ENCODE data around the gene PDPR. TPM values are rescaled to one million over a fixed set of nuclear protein-coding genes. Genes with fewer than 3 reads are reported as not detected.
"Not testable (repeated sequence)": the region's sequence is repeated elsewhere in the genome, so short reads cannot be mapped to it uniquely, and the experiment has no call there.

Gene PDPR
- total RNA-seq, 1 experiment from 2014 or later: 26.9 TPM

DNA sequence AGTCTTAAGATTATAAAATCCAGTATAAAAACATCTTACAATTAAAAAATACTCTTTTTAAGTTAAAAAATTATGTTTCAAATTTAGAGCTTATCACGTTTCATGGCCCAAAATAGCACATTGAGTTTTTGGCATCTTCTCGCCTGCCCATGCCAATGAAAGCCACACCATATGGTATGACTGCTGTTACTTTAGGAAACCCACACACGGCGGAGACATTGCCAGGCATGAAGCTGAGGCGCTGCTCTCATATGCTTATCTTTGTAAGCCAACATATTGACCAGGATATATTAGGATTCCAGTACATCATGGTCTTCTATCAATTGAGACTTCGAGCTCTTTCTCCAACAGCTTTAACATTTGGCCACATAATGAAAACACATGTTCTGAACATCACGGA lies 32.9 kb upstream of the PDPR start:
- H3K4me1 ChIP-seq (ENCODE audit: control insufficient read depth, insufficient read depth, low read length); H3K4me3 ChIP-seq (ENCODE audit: low read depth in 2 of 2, low read length in 2 of 2); H3K27me3 ChIP-seq (ENCODE audit: control insufficient read depth, insufficient read depth, low read length); POLR2A ChIA-PET; ATAC-seq; H3K9me3 ChIP-seq (ENCODE audit: control insufficient read depth, insufficient read depth, low read depth, low read length); BruUV-seq (replicated peaks); H3K27ac ChIP-seq (ENCODE audit: low read length); DNase-seq (ENCODE audit: low read depth, low spot score); intact Hi-C loops (cut with micrococcal nuclease; ENCODE audit: unreplicated experiment); CTCF ChIA-PET; H3K36me3 ChIP-seq (ENCODE audit: control insufficient read depth, insufficient read depth, low read length); in situ Hi-C loops (cut with HindIII; ENCODE audit: low pct_unique_long_range_greater_than_20kb, low sequenced_read_pairs): not testable (repeated sequence)

DNA sequence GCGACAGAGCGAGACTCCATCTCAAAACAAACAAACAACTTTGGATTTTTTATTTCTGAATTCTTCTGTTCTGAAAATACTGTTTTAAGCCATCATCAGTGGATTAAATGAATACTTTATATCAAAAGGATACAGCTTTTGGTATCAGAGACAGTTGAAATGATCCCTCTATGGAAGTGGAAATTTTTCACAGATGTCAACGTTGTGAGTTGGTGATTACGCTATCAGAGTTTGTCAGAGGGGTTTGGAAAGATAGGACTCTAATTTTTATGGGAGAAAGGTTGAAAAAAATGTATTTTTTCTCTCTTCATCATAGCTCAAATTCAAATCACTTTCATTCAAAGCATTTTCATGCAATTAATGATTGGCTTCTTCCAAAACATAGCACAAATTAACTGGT lies 30.2 kb upstream of the PDPR start:
- H3K4me3 ChIP-seq (ENCODE audit: low read depth in 2 of 2, low read length in 2 of 2); H3K9me3 ChIP-seq (ENCODE audit: control insufficient read depth, insufficient read depth, low read depth, low read length); BruUV-seq (replicated peaks); intact Hi-C loops (cut with micrococcal nuclease; ENCODE audit: unreplicated experiment); H3K27me3 ChIP-seq (ENCODE audit: control insufficient read depth, insufficient read depth, low read length); H3K4me1 ChIP-seq (ENCODE audit: control insufficient read depth, insufficient read depth, low read length); POLR2A ChIA-PET; in situ Hi-C loops (cut with HindIII; ENCODE audit: low pct_unique_long_range_greater_than_20kb, low sequenced_read_pairs); ATAC-seq; CTCF ChIA-PET; H3K27ac ChIP-seq (ENCODE audit: low read length); H3K36me3 ChIP-seq (ENCODE audit: control insufficient read depth, insufficient read depth, low read length); DNase-seq (ENCODE audit: low read depth, low spot score): not testable (repeated sequence)

DNA sequence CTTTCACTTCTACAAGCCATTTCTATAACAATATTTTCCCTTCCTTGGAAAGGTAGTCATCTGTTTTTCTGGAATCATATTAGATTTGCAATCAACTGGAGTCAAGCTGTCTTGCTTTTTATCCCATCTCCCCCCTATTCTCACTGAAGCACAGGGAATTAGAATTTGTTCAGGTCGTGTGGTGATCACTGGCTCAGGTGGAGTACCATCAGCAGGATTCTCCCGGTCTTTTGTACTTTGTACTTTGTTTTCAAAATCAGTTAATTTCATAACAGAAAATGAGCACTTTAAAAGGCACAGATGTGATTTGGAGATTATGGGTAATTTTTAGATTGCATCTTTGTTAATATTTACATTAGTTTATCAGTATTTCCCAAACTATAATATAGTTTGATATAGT lies 26.0 kb upstream of the PDPR start:
- in situ Hi-C loops (cut with HindIII; ENCODE audit: low pct_unique_long_range_greater_than_20kb, low sequenced_read_pairs); H3K27ac ChIP-seq (ENCODE audit: low read length); H3K27me3 ChIP-seq (ENCODE audit: control insufficient read depth, insufficient read depth, low read length); CTCF ChIA-PET; intact Hi-C loops (cut with micrococcal nuclease; ENCODE audit: unreplicated experiment); H3K9me3 ChIP-seq (ENCODE audit: control insufficient read depth, insufficient read depth, low read depth, low read length); DNase-seq (ENCODE audit: low read depth, low spot score); BruUV-seq (replicated peaks); POLR2A ChIA-PET; ATAC-seq; H3K4me3 ChIP-seq (ENCODE audit: low read depth in 2 of 2, low read length in 2 of 2); H3K36me3 ChIP-seq (ENCODE audit: control insufficient read depth, insufficient read depth, low read length); H3K4me1 ChIP-seq (ENCODE audit: control insufficient read depth, insufficient read depth, low read length): not testable (repeated sequence)

DNA sequence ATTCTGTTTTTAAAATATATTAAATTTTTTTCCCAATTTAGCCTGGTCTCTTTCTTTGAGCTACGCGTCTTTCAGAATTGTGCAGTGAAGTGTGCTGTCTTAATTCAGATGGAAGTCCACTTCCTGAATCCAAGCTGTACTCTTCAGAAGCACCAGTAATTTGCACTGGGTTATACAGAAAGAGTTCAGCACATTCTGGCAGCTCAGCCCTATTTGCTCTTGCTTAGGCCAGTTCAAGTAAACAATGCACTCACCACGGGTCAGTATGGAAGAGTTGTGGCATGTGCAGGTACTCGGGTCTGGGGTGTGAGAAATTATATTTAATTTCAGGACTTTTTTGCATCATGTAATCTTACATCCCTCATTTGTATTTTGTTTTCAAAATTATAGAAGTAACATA lies 25.3 kb upstream of the PDPR start:
- intact Hi-C loops (cut with micrococcal nuclease; ENCODE audit: unreplicated experiment); H3K27ac ChIP-seq (ENCODE audit: low read length); ATAC-seq; H3K27me3 ChIP-seq (ENCODE audit: control insufficient read depth, insufficient read depth, low read length); in situ Hi-C loops (cut with HindIII; ENCODE audit: low pct_unique_long_range_greater_than_20kb, low sequenced_read_pairs); POLR2A ChIA-PET; H3K4me1 ChIP-seq (ENCODE audit: control insufficient read depth, insufficient read depth, low read length); H3K36me3 ChIP-seq (ENCODE audit: control insufficient read depth, insufficient read depth, low read length); H3K9me3 ChIP-seq (ENCODE audit: control insufficient read depth, insufficient read depth, low read depth, low read length); CTCF ChIA-PET; H3K4me3 ChIP-seq (ENCODE audit: low read depth in 2 of 2, low read length in 2 of 2); DNase-seq (ENCODE audit: low read depth, low spot score); BruUV-seq (replicated peaks): not testable (repeated sequence)

DNA sequence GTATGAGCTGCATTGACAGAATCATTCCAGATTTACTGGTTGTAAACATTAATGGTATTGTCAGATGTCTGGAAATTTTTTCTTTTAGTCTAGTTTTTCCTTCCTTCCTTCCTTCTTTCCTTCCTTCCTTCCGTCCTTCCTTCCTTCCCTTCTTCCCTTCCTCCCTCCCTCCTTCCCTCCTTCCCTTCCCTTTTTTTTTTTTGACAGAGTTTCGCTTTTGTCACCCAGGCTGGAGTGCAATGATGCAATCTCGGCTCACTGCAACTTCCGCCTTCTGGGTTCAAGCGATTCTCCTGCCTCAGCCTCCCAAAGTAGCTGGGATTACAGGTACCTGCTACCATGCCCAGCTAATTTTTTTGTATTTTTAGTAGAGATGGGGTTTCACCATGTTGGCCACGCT lies 24.8 kb upstream of the PDPR start:
- POLR2A ChIA-PET; in situ Hi-C loops (cut with HindIII; ENCODE audit: low pct_unique_long_range_greater_than_20kb, low sequenced_read_pairs); H3K27me3 ChIP-seq (ENCODE audit: control insufficient read depth, insufficient read depth, low read length); H3K4me3 ChIP-seq (ENCODE audit: low read depth in 2 of 2, low read length in 2 of 2); ATAC-seq; DNase-seq (ENCODE audit: low read depth, low spot score); H3K36me3 ChIP-seq (ENCODE audit: control insufficient read depth, insufficient read depth, low read length); H3K9me3 ChIP-seq (ENCODE audit: control insufficient read depth, insufficient read depth, low read depth, low read length); H3K27ac ChIP-seq (ENCODE audit: low read length); BruUV-seq (replicated peaks); intact Hi-C loops (cut with micrococcal nuclease; ENCODE audit: unreplicated experiment); CTCF ChIA-PET; H3K4me1 ChIP-seq (ENCODE audit: control insufficient read depth, insufficient read depth, low read length): not testable (repeated sequence)

DNA sequence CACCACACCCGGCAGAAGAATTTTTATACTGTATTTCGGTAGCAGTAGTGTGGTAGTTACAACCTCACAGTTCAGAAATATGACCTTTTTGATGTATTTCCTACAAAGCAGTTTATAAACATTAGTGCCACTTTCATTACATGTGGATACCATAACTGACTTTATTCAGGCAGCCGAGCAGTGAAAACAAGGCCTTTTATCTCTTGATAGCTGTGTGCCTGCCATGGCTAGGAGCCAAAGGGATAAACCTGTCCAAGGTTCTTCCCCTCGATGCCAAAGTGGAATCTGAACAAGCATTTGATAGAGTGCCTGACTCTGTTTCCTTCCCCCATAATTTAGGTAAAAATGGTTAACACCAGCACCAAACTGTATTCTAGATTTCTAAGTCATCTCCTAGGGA lies 23.0 kb upstream of the PDPR start:
- POLR2A ChIA-PET; BruUV-seq (replicated peaks); H3K27ac ChIP-seq (ENCODE audit: low read length); H3K4me1 ChIP-seq (ENCODE audit: control insufficient read depth, insufficient read depth, low read length); ATAC-seq; H3K27me3 ChIP-seq (ENCODE audit: control insufficient read depth, insufficient read depth, low read length); in situ Hi-C loops (cut with HindIII; ENCODE audit: low pct_unique_long_range_greater_than_20kb, low sequenced_read_pairs); H3K9me3 ChIP-seq (ENCODE audit: control insufficient read depth, insufficient read depth, low read depth, low read length); CTCF ChIA-PET; H3K4me3 ChIP-seq (ENCODE audit: low read depth in 2 of 2, low read length in 2 of 2); intact Hi-C loops (cut with micrococcal nuclease; ENCODE audit: unreplicated experiment); H3K36me3 ChIP-seq (ENCODE audit: control insufficient read depth, insufficient read depth, low read length); DNase-seq (ENCODE audit: low read depth, low spot score): not testable (repeated sequence)

DNA sequence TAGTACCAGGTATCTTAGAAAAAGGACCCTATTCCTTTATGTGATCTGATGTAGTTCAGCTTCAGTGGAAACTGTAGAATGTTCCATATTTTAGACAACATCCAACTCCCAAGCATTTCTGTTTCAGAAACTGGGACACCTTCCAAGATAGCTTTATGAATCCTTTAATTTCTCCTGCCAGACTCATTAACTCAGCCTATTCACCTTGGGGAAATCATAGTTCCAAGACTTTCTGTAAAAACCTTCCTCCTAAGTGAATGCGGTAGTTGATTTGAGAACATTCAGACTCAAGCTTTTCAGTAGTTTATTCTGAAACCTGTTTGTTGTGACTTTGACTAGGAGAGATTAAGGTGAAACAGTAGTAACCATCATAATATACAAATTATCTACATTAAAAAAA lies 20.0 kb upstream of the PDPR start:
- not testable (repeated sequence) for H3K36me3 ChIP-seq (ENCODE audit: control insufficient read depth, insufficient read depth, low read length)

DNA sequence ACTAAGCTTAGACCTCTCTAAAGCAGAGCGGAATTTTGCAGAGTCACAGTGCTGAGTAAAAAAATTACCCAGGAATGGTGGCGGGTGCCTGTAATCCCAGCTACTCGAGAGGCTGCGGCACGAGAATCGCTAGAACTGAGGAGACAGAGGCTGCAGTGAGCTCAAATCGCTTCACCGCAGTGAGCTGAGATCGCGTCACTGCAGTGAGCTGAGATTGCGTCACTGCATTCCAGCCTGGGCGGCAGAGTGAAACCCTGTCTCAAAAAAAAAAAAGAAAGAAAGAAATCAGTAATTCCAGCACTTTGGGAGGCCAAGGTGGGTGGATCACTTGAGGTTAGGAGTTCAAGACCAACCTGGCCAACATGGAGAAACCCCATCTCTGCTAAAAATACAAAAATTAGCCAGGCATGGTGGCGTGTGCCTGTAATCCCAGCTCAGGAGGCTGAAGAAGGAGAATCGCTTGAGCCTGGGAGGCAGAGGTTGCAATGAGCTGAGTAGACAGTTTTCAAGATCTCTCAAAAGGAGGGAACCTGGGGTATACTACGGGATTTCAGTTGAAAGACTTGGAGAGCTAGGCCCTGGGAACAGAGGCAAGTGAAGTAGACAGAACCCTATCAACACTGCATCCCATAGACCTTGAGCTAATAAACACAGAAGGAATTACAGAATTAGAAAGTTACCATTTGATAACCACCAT lies 4.4 kb upstream of the PDPR start:
- DNase-seq (ENCODE audit: low read depth, low spot score); BruUV-seq (replicated peaks); ATAC-seq; H3K27ac ChIP-seq (ENCODE audit: low read length); H3K36me3 ChIP-seq (ENCODE audit: control insufficient read depth, insufficient read depth, low read length); in situ Hi-C loops (cut with HindIII; ENCODE audit: low pct_unique_long_range_greater_than_20kb, low sequenced_read_pairs); H3K27me3 ChIP-seq (ENCODE audit: control insufficient read depth, insufficient read depth, low read length); H3K4me3 ChIP-seq (ENCODE audit: low read depth in 2 of 2, low read length in 2 of 2); H3K9me3 ChIP-seq (ENCODE audit: control insufficient read depth, insufficient read depth, low read depth, low read length); intact Hi-C loops (cut with micrococcal nuclease; ENCODE audit: unreplicated experiment); POLR2A ChIA-PET; H3K4me1 ChIP-seq (ENCODE audit: control insufficient read depth, insufficient read depth, low read length): not testable (repeated sequence)
- CTCF ChIA-PET: interaction anchor here (0.6 kb wide), 1 partner anchor 137 kb away, joined by 10 read pairs; no protein-coding TSS in a partner anchor

More for the DNA sequence above, 20.0 kb upstream of the PDPR start:
- H3K4me3 ChIP-seq (ENCODE audit: low read depth in 2 of 2, low read length in 2 of 2); H3K9me3 ChIP-seq (ENCODE audit: control insufficient read depth, insufficient read depth, low read depth, low read length); H3K4me1 ChIP-seq (ENCODE audit: control insufficient read depth, insufficient read depth, low read length); H3K27me3 ChIP-seq (ENCODE audit: control insufficient read depth, insufficient read depth, low read length); ATAC-seq; BruUV-seq (replicated peaks); intact Hi-C loops (cut with micrococcal nuclease; ENCODE audit: unreplicated experiment); in situ Hi-C loops (cut with HindIII; ENCODE audit: low pct_unique_long_range_greater_than_20kb, low sequenced_read_pairs); DNase-seq (ENCODE audit: low read depth, low spot score); CTCF ChIA-PET; H3K27ac ChIP-seq (ENCODE audit: low read length); POLR2A ChIA-PET: not testable (repeated sequence)
